GM18907 (cell line): ENCODE data around the gene ZNF786.
"Not testable (repeated sequence)": the region's sequence is repeated elsewhere in the genome, so short reads cannot be mapped to it uniquely, and the experiment has no call there.

Source experiments
- ATAC-seq: cut with Tn5 transposase; IDR thresholded peaks from one replicate; pipeline ENCODE4 v1.9.1; 2021; ENCODE audit warnings: mild to moderate bottlenecking, moderate library complexity; ENCODE audit not compliant: unreplicated experiment

Gene ZNF786

GRCh38 chr7:149090397-149091195 lies at the start of gene ZNF786:
TSS of gene ZNF786 (minus strand) at chr7:149090718. CDS start at chr7:149090640, 78 bp downstream.
- ATAC-seq, result peak; percentile 89

- no peak for ATAC-seq
Measured at GRCh38 chr7:149136118-149136517, 45.6 kb upstream of the ZNF786 start.

GRCh38 chr7:149133028-149133710 lies 42.7 kb upstream of the ZNF786 start:
- ATAC-seq, result no peak

GRCh38 chr7:149130572-149131198 lies 40.2 kb upstream of the ZNF786 start:
- ATAC-seq, result no peak

GRCh38 chr7:149126662-149127266 lies 36.2 kb upstream of the ZNF786 start:
- ATAC-seq, result peak; percentile 60

- peak; percentile 90 for ATAC-seq
Measured at GRCh38 chr7:149125863-149126661, 35.5 kb upstream of the ZNF786 start, which contains the start of gene ZNF425. TSS of gene ZNF425 (minus strand) at chr7:149126324. CDS start at chr7:149126213, 111 bp downstream.

GRCh38 chr7:149125189-149125862 lies 34.8 kb upstream of the ZNF786 start:
- ATAC-seq, result peak; percentile 9

GRCh38 chr7:149109969-149110368 lies 19.5 kb upstream of the ZNF786 start:
- no peak for ATAC-seq

- ATAC-seq, result no peak
Measured at GRCh38 chr7:149104749-149105148, 14.2 kb upstream of the ZNF786 start.

GRCh38 chr7:149104214-149104613 lies 13.7 kb upstream of the ZNF786 start:
- no peak for ATAC-seq

GRCh38 chr7:149103424-149103823 lies 12.9 kb upstream of the ZNF786 start:
- no peak for ATAC-seq

GRCh38 chr7:149102666-149103065 lies 12.1 kb upstream of the ZNF786 start:
- ATAC-seq, result no peak

GRCh38 chr7:149100821-149101220 lies 10.3 kb upstream of the ZNF786 start:
- no peak for ATAC-seq

GRCh38 chr7:149099058-149099457 lies 8.5 kb upstream of the ZNF786 start:
- ATAC-seq, result no peak

GRCh38 chr7:149097088-149097487 lies 6.6 kb upstream of the ZNF786 start:
- no peak for ATAC-seq

GRCh38 chr7:149093228-149093627 lies 2.7 kb upstream of the ZNF786 start:
- no peak for ATAC-seq

GRCh38 chr7:149092244-149092643 lies 1.7 kb upstream of the ZNF786 start:
- ATAC-seq, result not testable (repeated sequence)

GRCh38 chr7:149087376-149087775 lies 3.1 kb downstream of the ZNF786 start:
- no peak for ATAC-seq

- no peak for ATAC-seq
Measured at GRCh38 chr7:149085866-149086265, 4.7 kb downstream of the ZNF786 start.

- ATAC-seq, result no peak
Measured at GRCh38 chr7:149084407-149084806, 6.1 kb downstream of the ZNF786 start.
